ENCODE results near the gene RBM12.
"Not testable (repeated sequence)": the region's sequence is repeated elsewhere in the genome, so short reads cannot be mapped to it uniquely, and the experiment has no call there.

- peak; percentile 11; the same call in 1 of the 2 replicates for TF ChIP-seq CTCF (IDR thresholded peaks at IDR 0.05; ENCODE audit: low read length)
- not testable (repeated sequence) for TF ChIP-seq EZH2 (IDR thresholded peaks at IDR 0.05; ENCODE audit: borderline replicate concordance, low read length)
Observed at GRCh38 chr20:35686872-35687271, 22.2 kb upstream of the RBM12 start.
